Upper lobe of left lung (tissue), 4 donors: ENCODE data around the gene NHP2.

Source experiments
- POLR2A ChIP-seq, 4 donors: fragments of 450-650 bp; IDR thresholded peaks; one replicate each; pipeline ENCODE4 v1.5.1; 2016 to 2017; ENCODE audit warnings: antibody characterized with exemption in 4 of 4, mild to moderate bottlenecking in 2 of 4
- POLR2AphosphoS5 ChIP-seq, 2 donors: sonication (generic); formaldehyde crosslinking; IDR thresholded peaks; one replicate each; pipeline ENCODE4 v1.5.1; 2017; ENCODE audit warnings: antibody characterized with exemption in 2 of 2
- TF ChIP-seq, protein P1 (sequence below), 6 experiments: fragments of 450-650 bp in 4 of 6; fragments of 200-600 bp in 2 of 6; sonication (generic) in 2 of 6; IDR thresholded peaks; one replicate each; pipeline ENCODE4 v1.5.1; 2016 to 2019; ENCODE audit warnings: antibody characterized with exemption in 6 of 6

DNA sequence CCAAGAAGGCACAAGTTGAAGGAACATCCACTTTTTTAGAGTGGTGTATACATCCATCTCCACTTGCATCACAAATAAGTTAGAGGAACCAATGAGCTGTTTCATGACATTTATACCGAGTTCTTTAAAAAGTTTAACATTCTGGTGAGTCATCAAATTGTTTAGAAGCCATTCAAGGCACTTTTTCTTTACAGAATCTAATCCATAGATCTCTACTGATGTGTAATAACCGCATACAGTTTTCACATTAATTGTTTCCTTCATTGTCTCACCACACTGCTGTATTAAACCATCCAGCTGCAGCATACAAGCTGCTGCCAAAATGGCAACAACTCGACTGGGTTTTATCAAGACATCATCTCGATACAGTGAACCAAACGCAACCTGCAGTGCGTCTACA lies 32.7 kb upstream of the NHP2 start:
- no peak for TF ChIP-seq POLR2AphosphoS5 (IDR thresholded peaks at IDR 0.05)
- TF ChIP-seq, protein P1, sequence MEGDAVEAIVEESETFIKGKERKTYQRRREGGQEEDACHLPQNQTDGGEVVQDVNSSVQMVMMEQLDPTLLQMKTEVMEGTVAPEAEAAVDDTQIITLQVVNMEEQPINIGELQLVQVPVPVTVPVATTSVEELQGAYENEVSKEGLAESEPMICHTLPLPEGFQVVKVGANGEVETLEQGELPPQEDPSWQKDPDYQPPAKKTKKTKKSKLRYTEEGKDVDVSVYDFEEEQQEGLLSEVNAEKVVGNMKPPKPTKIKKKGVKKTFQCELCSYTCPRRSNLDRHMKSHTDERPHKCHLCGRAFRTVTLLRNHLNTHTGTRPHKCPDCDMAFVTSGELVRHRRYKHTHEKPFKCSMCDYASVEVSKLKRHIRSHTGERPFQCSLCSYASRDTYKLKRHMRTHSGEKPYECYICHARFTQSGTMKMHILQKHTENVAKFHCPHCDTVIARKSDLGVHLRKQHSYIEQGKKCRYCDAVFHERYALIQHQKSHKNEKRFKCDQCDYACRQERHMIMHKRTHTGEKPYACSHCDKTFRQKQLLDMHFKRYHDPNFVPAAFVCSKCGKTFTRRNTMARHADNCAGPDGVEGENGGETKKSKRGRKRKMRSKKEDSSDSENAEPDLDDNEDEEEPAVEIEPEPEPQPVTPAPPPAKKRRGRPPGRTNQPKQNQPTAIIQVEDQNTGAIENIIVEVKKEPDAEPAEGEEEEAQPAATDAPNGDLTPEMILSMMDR (IDR thresholded peaks at IDR 0.05): no peak
- no peak for TF ChIP-seq POLR2A (IDR thresholded peaks at IDR 0.05)
